ENCODE measurements around the gene STK4.

STK4 gene

GRCh38 chr20:45104786-45105185, 138.5 kb downstream of the STK4 start:
- in situ Hi-C loops (cut with MboI; ENCODE audit: low sequenced_read_pairs), result no loop called here

GRCh38 chr20:45105317-45105716, 139.0 kb downstream of the STK4 start:
- in situ Hi-C loops (cut with MboI; ENCODE audit: low sequenced_read_pairs), result no loop called here

GRCh38 chr20:45109634-45110033, 143.3 kb downstream of the STK4 start:
- in situ Hi-C loops (cut with MboI; ENCODE audit: low sequenced_read_pairs), result no loop called here

- in situ Hi-C loops (cut with MboI; ENCODE audit: low sequenced_read_pairs), result no loop called here
Observed at GRCh38 chr20:45110301-45110700, 144.0 kb downstream of the STK4 start.

GRCh38 chr20:45111285-45111684, 145.0 kb downstream of the STK4 start:
- in situ Hi-C loops (cut with MboI; ENCODE audit: low sequenced_read_pairs), result no loop called here

GRCh38 chr20:45111799-45112471, 145.6 kb downstream of the STK4 start:
- in situ Hi-C loops (cut with MboI; ENCODE audit: low sequenced_read_pairs), result no loop called here

- in situ Hi-C loops (cut with MboI; ENCODE audit: low sequenced_read_pairs), result no loop called here
Observed at GRCh38 chr20:45112754-45113153, 146.4 kb downstream of the STK4 start.

GRCh38 chr20:45113865-45114264, 147.6 kb downstream of the STK4 start:
- in situ Hi-C loops (cut with MboI; ENCODE audit: low sequenced_read_pairs), result no loop called here

- in situ Hi-C loops (cut with MboI; ENCODE audit: low sequenced_read_pairs), result no loop called here
Observed at GRCh38 chr20:45114465-45115385, 148.4 kb downstream of the STK4 start, which contains the start of gene WFDC5. WFDC5 (minus strand) TSS chr20:45115174; CDS start chr20:45115083, 91 bp downstream.

GRCh38 chr20:45115386-45115774, 149.1 kb downstream of the STK4 start:
- in situ Hi-C loops (cut with MboI; ENCODE audit: low sequenced_read_pairs), result no loop called here

- in situ Hi-C loops (cut with MboI; ENCODE audit: low sequenced_read_pairs), result no loop called here
Observed at GRCh38 chr20:45115829-45116228, 149.5 kb downstream of the STK4 start.

- in situ Hi-C loops (cut with MboI; ENCODE audit: low sequenced_read_pairs), result no loop called here
Observed at GRCh38 chr20:45117581-45117980, 151.3 kb downstream of the STK4 start.

- in situ Hi-C loops (cut with MboI; ENCODE audit: low sequenced_read_pairs), result no loop called here
Observed at GRCh38 chr20:45118028-45118427, 151.7 kb downstream of the STK4 start.

GRCh38 chr20:45119556-45120266, 153.4 kb downstream of the STK4 start:
- in situ Hi-C loops (cut with MboI; ENCODE audit: low sequenced_read_pairs), result no loop called here

- in situ Hi-C loops (cut with MboI; ENCODE audit: low sequenced_read_pairs), result no loop called here
Observed at GRCh38 chr20:45121388-45121787, 155.1 kb downstream of the STK4 start.

GRCh38 chr20:45124365-45124764, 158.1 kb downstream of the STK4 start, which contains the start of gene WFDC12:
WFDC12 (minus strand) TSS chr20:45124465; CDS start chr20:45124447, 18 bp downstream.
- in situ Hi-C loops (cut with MboI; ENCODE audit: low sequenced_read_pairs), result no loop called here

GRCh38 chr20:45128099-45128498, 161.8 kb downstream of the STK4 start:
- in situ Hi-C loops (cut with MboI; ENCODE audit: low sequenced_read_pairs), result no loop called here
